GM13976 (cell line): ENCODE data around the gene PCSK7.
"Not testable (repeated sequence)": the region's sequence is repeated elsewhere in the genome, so short reads cannot be mapped to it uniquely, and the experiment has no call there.

Experiments
- DNase-seq: peaks from one replicate; pipeline ENCODE4 v3.0.0; 2012; ENCODE audit warnings: low spot score
- in situ Hi-C: fragments of 300-500 bp; cut with MboI; formaldehyde crosslinking; loops from one replicate; pipeline ENCODE4 v1.12.0; 2022; ENCODE audit warnings: low sequenced_read_pairs, mixed read lengths, inconsistent platforms; ENCODE audit not compliant: unreplicated experiment
- TF ChIP-seq, protein P1 (sequence below): IDR thresholded peaks from 2 replicates; pipeline ENCODE4 v1.5.1; 2012; ENCODE audit warnings: borderline replicate concordance, mild to moderate bottlenecking; ENCODE audit not compliant: insufficient read depth; ENCODE audit errors: extremely low read depth, missing control alignments, control extremely low read depth

The PCSK7 gene

DNA sequence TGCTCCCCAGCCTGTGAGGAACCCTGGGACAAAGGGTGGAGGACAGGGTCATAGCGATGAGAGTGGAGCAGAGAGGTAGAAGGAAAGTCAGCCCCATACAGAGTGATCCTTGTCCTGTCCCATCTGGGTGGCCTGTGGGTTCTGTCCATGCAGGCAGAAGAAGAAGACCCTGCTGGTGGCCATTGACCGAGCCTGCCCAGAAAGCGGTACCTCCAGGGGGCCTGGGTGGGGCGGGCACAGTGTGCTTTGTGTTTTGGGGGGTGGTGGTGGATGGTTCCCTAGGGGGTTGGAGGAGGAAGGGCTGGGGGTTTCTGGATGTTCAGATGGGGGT lies 45.5 kb downstream of the PCSK7 start:
- TF ChIP-seq, protein P1, sequence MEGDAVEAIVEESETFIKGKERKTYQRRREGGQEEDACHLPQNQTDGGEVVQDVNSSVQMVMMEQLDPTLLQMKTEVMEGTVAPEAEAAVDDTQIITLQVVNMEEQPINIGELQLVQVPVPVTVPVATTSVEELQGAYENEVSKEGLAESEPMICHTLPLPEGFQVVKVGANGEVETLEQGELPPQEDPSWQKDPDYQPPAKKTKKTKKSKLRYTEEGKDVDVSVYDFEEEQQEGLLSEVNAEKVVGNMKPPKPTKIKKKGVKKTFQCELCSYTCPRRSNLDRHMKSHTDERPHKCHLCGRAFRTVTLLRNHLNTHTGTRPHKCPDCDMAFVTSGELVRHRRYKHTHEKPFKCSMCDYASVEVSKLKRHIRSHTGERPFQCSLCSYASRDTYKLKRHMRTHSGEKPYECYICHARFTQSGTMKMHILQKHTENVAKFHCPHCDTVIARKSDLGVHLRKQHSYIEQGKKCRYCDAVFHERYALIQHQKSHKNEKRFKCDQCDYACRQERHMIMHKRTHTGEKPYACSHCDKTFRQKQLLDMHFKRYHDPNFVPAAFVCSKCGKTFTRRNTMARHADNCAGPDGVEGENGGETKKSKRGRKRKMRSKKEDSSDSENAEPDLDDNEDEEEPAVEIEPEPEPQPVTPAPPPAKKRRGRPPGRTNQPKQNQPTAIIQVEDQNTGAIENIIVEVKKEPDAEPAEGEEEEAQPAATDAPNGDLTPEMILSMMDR = no peak
- no peak for DNase-seq
- in situ Hi-C loops = no loop called here

DNA sequence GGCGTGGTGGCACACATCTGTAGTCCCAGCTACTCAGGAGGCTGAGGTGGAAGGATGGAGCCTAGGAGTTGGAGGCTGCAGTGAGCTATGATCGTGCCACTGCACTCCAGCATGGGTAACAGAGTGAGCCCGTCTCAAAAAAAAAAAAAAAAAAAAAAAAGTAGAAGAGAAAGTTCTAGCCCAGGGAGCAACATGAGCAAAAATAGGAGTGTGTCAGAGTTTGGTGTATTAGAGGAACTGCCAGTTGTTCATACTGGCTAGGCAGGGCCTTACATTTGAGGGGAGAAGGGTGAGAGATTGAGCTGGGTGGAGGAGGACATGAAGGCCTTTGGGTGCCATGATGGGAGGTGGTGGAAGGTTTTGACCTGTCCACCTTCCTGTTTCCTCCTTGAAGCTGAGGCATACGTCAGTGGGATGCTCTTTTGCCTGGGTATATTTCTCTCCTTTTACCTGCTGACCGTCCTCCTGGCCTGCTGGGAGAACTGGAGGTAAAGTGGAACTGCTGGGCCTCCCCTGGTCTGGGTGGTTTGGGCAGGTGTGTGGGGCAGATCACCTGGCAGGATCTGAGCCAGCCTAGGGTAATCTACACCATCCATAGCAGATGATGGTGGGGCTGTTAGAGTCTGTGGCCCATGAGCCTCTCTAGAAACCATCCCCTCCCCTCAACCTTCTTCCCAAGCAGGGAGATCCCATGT lies 46.0 kb downstream of the PCSK7 start:
- in situ Hi-C loops = no loop called here
- TF ChIP-seq, protein P1 = no peak
- DNase-seq = peak; percentile 67

DNA sequence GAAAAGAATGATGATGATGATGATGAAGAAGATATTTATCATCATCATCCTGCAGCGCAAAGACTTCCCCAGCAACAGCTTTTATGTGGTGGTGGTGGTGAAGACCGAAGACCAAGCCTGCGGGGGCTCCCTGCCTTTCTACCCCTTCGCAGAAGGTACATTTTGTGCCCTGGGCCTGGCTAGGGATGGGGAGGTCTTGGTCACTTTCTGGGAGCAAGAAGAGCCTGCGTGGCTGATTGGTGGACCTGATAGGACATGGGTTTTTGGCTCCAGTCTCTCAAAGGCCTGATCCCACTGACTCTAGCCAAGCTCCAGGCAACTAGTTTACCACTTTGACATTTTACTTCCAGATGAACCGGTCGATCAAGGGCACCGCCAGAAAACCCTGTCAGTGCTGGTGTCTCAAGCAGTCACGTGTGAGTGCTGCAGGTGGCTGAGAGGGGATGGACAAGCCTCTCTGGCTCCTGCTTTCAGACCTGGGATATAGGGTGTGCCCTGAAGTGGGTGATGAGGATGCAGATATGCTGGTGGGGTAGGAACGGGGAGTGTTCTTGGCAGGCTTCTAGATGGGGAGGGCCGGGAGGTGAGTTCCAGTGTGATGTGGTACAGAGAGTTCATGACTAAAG lies 48.0 kb downstream of the PCSK7 start:
- TF ChIP-seq, protein P1 = no peak
- in situ Hi-C loops = loop anchor here (5.0 kb wide), 1 partner anchor 43 kb away; no protein-coding TSS in a partner anchor
- no peak for DNase-seq

DNA sequence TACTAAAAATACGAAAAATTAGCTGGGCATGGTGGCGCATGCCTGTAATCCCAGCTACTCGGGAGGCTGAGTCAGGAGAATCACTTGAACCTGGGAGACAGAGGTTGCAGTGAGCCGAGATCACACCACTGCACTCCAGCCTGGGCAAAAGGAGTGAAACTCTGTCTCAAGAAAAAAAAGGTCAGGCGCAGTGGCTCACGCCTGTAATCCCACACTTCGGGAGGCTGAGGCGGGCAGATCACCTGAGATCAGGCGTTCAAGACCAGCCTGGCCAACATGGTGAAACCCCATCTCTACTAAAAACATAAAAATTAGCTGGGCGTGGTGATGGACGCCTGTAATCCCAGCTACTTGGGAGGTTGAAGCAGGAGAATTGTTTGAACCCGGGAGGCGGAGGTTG lies 48.7 kb downstream of the PCSK7 start:
- DNase-seq = not testable (repeated sequence)
- in situ Hi-C loops = loop anchor here (5.0 kb wide), 1 partner anchor 44 kb away; no protein-coding TSS in a partner anchor

DNA sequence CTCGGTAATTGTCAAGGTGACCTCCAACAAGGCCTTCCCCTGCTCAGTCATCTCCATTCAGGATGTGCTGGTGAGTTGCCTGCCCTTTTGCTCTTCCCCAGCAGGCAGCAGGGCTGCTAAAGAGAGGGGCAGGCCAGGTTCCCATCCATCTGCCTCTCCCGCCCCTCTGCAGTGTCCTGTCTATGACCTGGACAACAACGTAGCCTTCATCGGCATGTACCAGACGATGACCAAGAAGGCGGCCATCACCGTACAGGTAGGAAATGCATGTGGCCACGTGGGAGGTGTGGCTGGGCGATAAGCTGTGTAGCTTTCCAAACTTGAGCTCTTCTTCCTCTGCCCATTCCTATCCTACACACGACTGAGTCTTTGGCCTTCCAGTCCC lies 49.3 kb downstream of the PCSK7 start:
- TF ChIP-seq, protein P1 = no peak
- in situ Hi-C loops = loop anchor here (5.0 kb wide), 1 partner anchor 45 kb away; no protein-coding TSS in a partner anchor
- no peak for DNase-seq

DNA sequence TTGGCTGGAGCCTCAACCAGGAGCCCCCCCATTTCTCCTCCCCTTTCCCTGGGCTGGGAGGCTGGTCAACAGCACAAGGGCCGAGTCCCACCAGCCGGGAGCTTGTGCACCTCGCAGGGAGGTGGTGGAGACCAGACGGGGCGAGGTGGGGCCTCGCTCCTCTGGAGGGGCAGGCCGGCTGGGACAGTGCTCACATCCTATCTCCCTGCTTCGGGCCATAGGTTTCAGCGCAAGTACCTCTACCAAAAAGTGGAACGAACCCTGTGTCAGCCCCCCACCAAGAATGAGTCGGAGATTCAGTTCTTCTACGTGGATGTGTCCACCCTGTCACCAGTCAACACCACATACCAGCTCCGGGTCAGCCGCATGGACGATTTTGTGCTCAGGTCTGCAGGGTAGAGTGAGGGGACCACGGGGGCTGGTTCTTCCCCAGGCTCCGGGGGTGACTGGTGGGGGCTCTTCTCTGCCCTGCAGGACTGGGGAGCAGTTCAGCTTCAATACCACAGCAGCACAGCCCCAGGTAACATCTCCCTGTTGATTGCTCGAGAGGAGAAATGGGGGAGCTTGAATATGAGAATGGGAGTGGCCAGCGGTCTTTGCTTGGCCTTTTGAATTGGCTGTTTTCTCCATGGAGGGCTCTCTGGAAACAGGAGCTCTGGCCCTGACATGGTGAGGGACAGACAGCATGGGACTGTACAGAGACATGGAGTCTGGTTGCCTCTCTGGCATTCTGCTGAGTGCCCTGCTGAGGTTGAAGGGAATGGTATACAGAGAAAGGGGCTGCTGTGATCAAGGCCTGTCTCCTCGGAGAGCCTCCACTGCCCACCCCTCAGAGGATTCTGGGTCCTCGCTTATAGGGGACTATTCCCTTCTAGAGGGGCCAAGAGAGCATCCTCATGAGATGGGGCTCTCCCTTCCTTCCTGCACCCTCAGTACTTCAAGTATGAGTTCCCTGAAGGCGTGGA lies 50.0 kb downstream of the PCSK7 start:
- in situ Hi-C loops = loop anchor here (5.0 kb wide), 1 partner anchor 45 kb away; no protein-coding TSS in a partner anchor
- TF ChIP-seq, protein P1 = no peak
- no peak for DNase-seq
